GM19455 (cell line): ENCODE measurements around the gene EPB41L4A.
"Not testable (repeated sequence)": the region's sequence is repeated elsewhere in the genome, so short reads cannot be mapped to it uniquely, and the experiment has no call there.

Experiments
- ATAC-seq: cut with Tn5 transposase; IDR thresholded peaks from one replicate; pipeline ENCODE4 v1.9.1; 2021; ENCODE audit not compliant: unreplicated experiment

EPB41L4A gene

DNA sequence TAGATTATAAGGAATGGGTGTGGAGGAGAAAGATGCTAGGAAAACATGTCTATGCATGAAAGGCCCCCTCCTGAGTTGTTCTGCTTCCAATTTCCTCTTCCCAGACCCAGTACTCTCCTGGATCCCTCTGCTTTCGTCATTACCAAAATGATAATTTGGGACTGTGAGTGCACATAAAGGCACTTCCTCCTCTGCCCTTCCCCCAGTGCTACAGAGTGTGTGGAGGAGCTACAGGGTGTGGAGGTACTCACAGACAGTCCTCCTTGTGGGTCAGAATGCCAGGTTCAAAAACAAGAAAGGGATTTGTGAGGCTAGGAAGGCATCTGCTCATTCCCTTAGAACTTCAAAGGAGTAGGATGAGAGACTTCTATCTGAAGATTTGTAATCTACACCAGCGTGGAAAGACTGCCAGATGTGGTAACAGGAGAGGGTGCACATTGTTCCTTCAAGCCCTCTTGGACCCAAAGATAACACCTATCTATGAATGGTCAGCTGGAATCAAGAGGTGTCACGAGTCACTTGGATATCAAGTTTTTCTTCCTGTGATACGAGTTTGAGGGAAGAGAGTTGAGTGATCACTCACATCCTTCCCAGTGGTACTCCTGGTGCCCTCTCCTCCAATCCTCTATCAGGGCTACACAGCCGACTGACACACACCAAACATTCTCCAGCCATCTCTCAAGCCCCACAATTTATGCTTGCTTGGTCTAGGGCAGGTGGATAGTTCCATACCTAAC, 201.1 kb downstream of the EPB41L4A start:
- no peak for ATAC-seq

DNA sequence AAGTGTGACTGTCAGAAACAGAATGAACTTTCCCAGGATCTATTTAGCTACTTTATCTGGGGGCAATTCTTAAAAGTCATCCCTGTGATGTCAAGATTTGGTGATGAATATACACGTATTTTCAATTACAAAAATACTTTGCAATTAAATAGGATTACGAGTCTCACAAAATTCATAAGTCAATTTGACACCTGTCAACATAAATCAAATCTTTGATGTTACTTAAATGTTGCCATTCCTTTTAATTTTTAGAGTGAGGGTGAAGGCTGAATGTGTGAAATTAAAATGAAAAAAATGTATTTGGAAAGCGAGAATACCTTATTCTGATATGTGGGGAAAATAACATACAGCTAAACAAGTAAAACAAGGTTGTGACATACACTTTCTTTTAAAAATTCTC, 202.9 kb downstream of the EPB41L4A start:
- ATAC-seq = no peak

DNA sequence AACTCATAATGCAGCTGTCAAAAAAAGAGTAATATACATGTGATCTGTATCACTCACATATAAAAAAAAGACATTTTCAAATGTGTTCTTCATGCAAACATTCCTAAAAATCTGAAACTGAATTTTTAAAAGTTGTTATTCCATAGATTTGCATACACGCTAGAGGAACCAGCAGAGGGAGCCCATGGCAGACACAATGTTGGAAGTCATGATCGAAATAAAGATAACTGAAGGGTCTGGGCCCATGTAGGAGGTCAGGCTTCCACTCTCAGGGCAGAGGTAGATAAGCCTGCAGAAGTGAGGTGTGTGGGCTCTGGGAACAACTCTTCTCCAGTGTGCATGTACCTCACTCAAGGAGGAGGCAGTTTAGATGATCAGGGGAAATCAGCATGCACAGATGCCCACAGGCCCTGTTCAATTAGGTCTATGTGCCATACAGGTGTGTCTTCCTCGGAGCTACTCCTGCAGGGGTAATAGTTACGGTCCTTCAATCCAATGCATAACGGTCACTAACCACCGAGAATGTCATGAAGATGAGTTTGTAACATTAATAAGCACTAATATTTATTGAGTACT, 208.6 kb downstream of the EPB41L4A start:
- no peak for ATAC-seq

DNA sequence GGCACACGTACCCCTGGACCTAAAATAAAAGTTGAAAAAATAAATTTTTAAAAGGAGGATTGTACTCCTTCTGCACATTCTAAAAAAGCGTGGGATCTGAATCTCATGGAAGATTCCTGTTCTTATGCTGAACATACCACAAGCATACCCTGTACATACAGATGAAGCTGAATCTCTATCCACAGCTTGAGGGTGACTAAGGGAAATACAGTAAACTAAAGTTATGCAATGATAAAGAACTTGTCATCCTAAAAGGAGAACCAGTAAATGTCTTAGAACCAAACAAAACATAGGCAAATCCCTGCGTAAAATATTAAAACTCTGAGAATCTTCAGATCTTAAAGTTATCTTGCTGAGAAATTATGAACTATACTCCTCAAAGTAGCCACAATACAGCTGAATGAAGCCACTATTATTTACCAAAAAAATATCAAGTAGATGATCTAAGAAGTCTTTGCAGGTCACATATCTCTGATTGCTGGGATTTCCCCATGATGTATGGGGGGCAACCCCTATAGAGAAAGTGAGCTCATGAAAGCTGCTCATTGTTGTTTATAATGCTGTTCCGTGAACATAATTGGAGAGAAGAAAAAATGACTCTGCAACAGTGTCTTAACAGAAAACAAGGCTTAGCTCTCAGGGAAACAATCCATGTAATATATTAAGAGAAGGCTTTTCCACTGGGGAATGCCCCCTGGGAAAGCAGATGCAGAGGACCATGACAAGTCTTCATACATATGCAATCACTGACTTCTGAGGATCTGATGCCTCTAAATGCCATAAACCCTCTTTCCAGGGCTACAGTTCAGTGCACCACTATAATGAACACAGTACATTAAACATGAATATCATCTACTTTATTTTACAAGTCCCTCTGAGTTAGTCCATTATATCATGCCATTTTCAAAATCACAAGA, 210.1 kb downstream of the EPB41L4A start:
- no peak for ATAC-seq

DNA sequence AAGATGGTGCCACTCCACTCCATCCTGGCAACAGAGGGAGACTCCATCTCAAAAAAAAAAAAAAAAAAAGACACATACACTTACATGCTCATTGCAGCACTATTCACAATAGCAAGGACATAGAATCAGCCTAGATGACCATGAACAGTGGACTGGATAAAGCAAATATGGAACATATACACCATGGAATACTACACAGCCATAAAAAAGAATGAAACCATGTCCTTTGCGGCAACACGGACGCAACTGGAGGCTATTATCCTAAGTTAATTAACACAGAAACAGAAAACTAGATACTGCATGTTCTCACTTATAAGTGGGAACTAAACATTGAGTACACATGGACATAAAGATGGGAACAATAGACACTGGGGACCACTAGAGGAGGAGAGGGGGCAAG, 210.9 kb downstream of the EPB41L4A start:
- not testable (repeated sequence) for ATAC-seq

DNA sequence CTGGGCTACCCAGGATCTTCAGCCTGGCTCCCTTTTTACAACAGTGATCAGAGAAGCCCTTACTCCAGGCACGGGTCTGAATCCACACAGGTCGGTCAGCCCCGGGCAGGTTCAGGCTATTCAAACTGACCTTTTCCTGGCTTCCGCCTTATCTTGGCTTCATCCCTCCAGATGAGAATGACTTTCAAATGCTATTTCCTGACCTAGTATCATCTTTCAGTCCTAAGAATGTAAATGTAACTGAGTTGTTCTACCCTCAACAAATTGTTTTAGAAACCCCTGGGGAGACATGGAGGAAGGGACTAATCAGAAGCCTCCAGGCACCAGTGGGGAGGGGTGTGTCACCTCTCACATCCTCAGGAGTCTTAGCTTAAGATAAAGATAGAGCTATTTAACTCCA, 213.2 kb downstream of the EPB41L4A start:
- no peak for ATAC-seq

DNA sequence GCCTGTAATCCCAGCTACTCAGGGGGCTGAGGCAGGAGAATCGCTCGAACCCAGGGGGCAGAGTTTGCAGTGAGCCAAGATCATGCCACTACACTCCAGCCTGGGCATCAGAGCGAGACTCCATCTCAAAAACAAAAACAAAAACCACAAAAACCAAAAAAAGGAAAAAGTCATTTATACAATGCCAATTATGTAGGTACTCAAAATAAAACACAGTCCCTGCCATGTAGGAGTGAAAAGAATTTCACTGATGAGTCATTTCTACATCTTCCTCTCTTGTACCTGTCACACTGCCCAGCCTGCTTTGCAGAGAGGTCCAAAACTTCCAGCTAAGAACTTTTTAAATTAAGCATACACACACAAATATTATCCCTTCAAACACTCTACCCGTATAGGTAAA, 215.8 kb downstream of the EPB41L4A start:
- no peak for ATAC-seq

DNA sequence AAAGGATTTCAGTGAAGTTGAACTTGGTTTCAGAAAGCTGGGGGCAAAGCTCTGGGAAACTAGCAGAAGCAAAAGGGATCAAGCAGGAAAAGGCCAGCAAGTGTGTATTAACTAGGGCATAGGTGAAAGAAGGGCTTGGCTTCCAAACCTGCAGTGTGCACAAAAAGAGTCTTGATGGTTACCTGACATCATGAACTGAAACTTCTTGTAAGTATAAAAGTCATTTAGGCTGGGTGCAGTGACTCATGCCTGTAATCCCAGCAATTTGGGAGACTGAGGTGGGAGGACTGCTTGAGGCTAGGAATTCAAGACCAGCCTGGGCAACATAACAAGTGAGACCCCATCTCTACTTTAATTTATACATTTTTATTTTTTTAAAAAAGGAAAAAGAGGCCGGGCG, 216.4 kb downstream of the EPB41L4A start:
- no peak for ATAC-seq

DNA sequence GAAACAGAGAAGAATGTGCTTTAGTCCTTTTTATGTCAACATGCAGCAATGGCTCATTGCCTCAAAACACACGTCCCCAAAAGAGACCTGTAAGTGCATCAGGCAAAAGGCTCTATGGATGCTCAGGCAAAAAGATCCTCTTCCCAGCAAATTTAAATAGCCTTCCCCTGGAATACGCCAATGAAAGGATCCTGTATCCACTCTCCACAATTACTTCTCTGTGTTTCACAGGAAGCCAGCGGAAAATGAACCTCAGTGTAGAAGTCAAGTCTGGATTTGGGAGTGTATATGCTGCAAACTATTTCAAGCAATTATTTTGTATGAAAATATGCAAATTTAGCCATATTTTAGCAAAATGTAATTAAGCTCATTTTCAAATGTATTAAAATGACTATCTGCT, 217.9 kb downstream of the EPB41L4A start:
- ATAC-seq = no peak

DNA sequence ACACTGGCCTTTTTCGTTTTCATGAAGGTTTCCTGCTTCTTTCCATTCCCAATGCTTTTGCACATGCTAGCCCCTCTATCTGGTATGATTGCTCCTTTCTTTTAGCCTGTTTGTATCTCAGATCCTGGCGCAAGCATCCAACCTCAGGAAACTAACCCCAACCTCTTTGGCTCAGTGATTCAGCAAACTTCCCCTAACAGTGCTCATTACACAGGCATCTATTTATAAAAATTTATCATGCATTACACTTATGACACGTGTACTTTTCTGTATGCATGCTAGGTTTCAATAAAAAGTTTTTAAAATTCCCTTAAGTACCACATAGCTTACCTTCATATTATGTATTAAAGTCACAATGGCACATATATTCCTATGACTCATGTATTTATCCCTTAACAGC, 218.9 kb downstream of the EPB41L4A start:
- ATAC-seq = no peak

DNA sequence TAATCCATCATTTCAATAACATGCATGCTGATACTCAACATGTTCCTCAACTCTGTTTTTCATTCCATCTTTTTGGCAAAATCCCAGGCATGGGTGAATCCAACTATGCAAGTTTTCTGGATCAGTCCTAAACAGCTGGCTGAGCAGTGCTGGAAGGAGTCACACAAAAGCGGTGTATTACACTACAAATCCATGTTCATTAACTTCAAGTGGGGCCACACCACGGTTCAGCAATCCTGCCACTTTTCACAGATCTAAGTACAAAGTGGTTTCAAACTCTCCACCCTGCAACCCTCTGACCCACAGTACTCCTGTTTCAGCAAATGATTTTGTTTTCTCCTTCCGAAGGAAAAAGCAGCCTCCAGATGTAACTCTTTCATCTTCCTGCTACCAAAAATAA, 222.5 kb downstream of the EPB41L4A start:
- no peak for ATAC-seq

DNA sequence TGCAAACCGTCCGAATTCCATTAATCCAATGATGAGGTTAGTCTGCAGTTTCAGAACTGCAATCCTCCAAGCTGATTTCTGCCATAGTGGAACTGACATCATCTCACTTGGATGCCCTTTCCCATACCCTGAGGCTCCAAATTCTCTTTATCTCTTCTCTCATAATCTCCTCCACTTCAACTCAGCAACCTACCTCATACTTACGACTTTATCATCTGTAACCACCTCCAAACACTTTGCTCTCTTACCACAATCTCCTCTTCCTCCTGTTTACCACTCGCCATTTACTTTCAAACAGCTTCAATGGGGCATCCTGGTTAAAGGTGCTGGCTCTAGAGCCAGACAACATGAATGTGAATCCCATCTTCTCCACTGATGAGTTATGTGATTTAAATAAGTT, 223.2 kb downstream of the EPB41L4A start:
- ATAC-seq = no peak

DNA sequence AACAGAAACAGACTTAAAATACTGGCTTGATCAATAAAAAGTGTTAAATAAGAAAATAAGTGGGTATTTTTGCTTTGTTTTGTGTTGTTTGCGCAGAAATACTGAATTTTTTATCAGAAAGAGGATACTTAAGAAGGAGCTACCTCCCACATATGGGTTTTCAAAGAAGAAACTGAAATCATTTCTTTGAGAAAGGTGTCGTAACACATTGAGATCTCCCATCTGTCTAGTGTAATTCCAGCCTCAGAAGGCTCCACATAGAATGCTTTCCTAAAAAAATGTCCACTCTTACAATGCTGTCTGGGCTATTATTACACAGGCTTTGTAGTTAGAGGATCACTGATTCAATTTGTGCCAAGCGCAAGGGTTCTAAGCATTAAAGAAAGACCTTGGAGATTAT, 226.2 kb downstream of the EPB41L4A start:
- ATAC-seq = no peak

DNA sequence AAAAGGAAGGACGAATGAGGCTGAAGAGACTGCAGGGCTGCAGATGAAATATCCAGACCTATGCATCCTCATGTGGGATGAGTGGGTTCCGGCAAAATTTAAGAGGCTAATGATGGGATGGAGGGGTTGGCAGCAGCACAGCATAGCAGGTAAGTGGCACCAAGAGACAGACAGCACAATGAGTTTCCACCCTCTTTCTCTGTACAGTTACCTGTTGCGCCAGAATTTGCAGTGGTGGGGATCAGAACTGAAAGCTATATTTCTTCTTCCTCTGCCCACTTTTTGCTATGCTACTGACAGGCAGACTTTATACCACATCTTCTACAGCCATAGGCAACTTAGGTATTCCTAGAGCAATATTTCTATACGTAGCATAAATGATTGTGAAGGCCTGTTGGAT, 227.0 kb downstream of the EPB41L4A start:
- ATAC-seq = no peak

DNA sequence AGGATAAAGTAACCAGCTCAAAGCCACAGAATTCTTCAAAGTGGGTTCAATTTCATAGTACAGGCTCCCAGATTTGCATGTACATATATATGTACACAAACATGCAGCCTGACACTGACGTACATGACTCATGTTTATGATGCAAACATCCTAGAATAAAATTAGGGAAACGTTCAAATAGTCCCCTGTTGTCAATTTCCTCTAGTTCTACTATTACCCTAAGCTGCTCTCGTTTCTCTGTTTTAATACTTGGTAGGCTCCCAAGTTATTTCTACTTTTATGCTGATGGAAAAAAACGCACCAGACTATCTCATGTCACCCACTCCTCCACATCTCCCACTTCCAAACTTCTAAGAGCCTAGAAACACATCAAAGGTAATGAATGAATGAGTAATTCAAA, 229.7 kb downstream of the EPB41L4A start:
- no peak for ATAC-seq

DNA sequence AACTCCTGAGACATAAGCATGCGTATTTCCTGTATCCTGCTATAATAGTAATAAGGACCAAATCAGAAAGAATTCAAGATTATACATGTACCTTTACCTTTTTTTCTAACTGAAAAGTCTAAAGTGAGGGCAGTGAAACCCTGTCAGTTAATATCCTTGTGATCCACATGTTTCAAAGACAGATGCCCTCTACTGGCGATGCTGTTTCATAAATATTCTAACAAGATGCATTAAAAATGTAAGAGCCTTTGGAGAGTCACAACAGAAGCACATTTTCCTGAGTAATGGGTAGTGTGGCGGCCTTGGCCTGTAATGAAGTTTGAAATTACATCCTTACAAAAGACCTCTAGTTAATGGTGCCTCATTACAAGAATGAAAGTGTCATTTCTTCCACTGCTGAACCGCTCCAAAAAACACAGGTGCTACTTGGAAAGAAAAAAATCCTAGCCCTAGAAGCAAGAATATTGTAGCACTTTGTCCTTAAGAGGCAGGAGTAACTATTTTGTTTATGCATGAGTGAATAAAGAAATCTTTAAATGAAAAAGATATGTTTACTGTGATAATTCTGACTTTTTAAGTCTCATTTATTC, 232.6 kb downstream of the EPB41L4A start:
- ATAC-seq = no peak

DNA sequence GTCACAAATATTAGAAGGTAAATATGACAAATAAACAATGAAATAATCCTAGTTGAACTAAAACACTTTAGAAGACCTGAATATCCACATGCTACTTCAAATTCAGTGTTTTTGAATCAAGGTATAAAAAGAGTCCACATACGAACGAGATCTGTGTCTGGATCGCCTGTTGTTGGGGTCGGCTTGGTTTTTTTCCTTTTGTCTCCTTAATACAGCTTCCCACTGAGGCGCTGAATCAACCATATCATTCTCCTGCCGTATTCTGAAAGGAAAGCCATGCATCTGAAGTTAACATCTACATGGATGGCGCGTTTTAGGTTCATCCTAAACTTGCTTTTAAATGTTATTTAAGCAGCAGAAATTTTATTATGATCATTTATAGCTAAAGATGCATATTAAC, 235.2 kb downstream of the EPB41L4A start:
- no peak for ATAC-seq

DNA sequence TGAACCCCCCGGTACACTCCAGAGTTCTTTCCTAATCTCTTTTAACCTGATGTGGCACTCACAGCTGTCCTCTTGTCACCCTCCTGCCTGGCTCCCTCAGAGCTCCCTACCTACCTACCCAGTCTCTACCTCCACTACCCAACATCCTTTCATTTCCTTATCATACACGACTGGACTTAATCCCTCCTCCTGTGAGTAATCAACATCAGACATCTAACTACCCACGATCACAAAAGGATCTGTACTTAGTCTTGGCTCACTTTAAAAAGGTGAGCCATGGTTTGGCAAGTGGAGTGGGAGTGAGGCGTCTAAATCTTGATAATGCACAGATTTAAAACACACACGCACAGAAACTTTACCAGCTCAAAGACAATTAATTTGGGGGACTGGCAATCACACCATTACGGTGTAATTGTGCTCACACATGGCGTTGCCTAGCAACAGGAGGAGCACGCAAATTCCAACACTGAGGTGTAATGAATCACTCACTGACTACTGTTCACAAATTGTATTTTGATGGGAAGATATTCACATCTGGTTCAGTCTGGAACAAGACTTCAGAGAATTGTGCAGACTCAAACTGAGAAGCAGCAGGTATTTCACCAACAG, 235.9 kb downstream of the EPB41L4A start:
- no peak for ATAC-seq

DNA sequence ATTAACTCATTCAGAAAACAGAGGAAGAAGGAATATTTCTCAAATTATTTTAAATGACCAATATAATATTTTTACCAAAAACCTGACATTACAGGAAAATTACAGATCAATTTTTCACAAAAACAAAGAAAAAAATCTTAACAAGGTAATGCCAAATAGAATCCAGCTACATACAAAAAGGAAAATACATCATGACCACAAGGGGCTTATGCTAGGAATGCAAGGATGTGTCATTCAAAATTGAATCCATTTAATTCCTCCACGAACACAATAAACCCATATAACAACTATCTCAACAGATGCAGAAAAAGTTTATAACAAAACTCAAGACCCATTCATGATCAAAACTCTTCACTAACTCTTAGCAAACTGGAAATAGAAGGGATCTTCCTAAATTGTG, 239.8 kb downstream of the EPB41L4A start:
- no peak for ATAC-seq

DNA sequence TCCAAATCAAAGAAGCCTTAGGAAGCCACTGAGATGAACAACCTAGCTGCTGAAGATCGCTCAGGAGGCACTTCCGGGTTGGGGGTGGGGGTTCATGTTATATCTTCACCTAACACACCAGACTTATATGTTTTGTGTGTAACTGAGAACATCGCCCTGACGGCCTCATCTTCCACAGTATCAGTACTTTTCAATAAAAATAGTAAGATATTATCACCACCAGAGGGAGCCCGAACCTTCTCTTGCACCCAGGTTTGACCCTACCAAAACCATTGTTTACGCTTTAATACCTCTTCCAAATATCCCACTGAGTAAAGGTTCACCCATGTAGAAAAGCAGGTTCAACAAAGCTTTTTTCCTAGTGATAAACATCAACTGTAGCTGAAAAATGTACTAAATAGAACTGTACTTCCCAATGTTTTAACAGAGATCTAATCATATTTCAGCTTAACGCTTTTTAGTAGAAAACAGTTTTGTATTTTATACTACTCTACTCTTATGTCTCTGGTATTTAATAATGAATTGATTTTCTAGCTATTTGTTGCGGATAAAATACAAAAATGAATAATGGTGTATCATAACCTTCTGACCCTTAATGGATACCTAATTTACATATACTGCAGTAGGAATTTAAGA, 244.0 kb downstream of the EPB41L4A start:
- peak; percentile 87 for ATAC-seq
